Mucosa of gallbladder (tissue), 1 donor: ENCODE measurements around the gene TNFRSF14. TPM values are rescaled to one million over a fixed set of nuclear protein-coding genes. Genes with fewer than 3 reads are reported as not detected.

Experiments
- DNase-seq: peaks from one replicate; pipeline ENCODE4 v3.0.0-alpha.2; 2020; ENCODE audit warnings: low spot score
- total RNA-seq: library from RNA; stranded (reverse); gene quantifications from one replicate; pipeline ENCODE4 v1.2.1, GENCODE V29; 2021
- donor health status: DM: no; HTN: no; CAD: no.

TNFRSF14 gene
- total RNA-seq, 1 donor from 2014 or later, result 231 TPM

GRCh38 chr1:2523191-2523890, 32.8 kb upstream of the TNFRSF14 start:
- no peak for DNase-seq

- no peak for DNase-seq
Observed at GRCh38 chr1:2523891-2524609, 32.1 kb upstream of the TNFRSF14 start.

GRCh38 chr1:2525572-2525919, 30.6 kb upstream of the TNFRSF14 start:
- DNase-seq, result no peak

GRCh38 chr1:2525920-2526823, 30.0 kb upstream of the TNFRSF14 start, which contains the start of gene PANK4:
Gene PANK4, minus strand, starts transcription at chr1:2526596. Its CDS starts 9 bp downstream, at chr1:2526587.
- peak; percentile 93 for DNase-seq

- DNase-seq, result no peak
Observed at GRCh38 chr1:2526824-2527555, 29.2 kb upstream of the TNFRSF14 start.

GRCh38 chr1:2527556-2527860, 28.7 kb upstream of the TNFRSF14 start:
- DNase-seq, result no peak

- no peak for DNase-seq
Observed at GRCh38 chr1:2528016-2528415, 28.2 kb upstream of the TNFRSF14 start.

GRCh38 chr1:2528611-2528965, 27.6 kb upstream of the TNFRSF14 start:
- DNase-seq, result no peak

GRCh38 chr1:2528966-2529783, 27.0 kb upstream of the TNFRSF14 start:
- no peak for DNase-seq

- DNase-seq, result no peak
Observed at GRCh38 chr1:2529784-2530512, 26.2 kb upstream of the TNFRSF14 start, which contains the start of gene HES5. Gene HES5, minus strand, starts transcription at chr1:2530263. Its CDS starts 99 bp downstream, at chr1:2530164.

- DNase-seq, result no peak
Observed at GRCh38 chr1:2530513-2531361, 25.4 kb upstream of the TNFRSF14 start.

GRCh38 chr1:2532485-2533160, 23.5 kb upstream of the TNFRSF14 start:
- no peak for DNase-seq

GRCh38 chr1:2533365-2533764, 22.8 kb upstream of the TNFRSF14 start:
- no peak for DNase-seq

GRCh38 chr1:2534315-2534686, 21.9 kb upstream of the TNFRSF14 start:
- no peak for DNase-seq

- no peak for DNase-seq
Observed at GRCh38 chr1:2534687-2535441, 21.3 kb upstream of the TNFRSF14 start.

- no peak for DNase-seq
Observed at GRCh38 chr1:2535455-2535854, 20.7 kb upstream of the TNFRSF14 start.

GRCh38 chr1:2535981-2536380, 20.2 kb upstream of the TNFRSF14 start:
- DNase-seq, result no peak

GRCh38 chr1:2537784-2538115, 18.4 kb upstream of the TNFRSF14 start:
- no peak for DNase-seq
